Hepatocyte (in vitro differentiated cells): ENCODE data around the gene ICE2. TPM values are rescaled to one million over a fixed set of nuclear protein-coding genes. Genes with fewer than 3 reads are reported as not detected.
A peak's percentile ranks its signal among the peaks of the same experiment; 100 is the strongest.

ENCODE experiments used
- DNase-seq: peaks from one replicate; pipeline ENCODE4 v3.0.0-alpha.2; 2016; ENCODE audit warnings: low spot score
- H2AFZ ChIP-seq: fragments of 200-600 bp; sonication (generic); 2 replicates; pipeline ENCODE4 v1.6.0; 2016; ENCODE audit warnings: antibody characterized with exemption, mild to moderate bottlenecking
- H3K27ac ChIP-seq: fragments of 200-600 bp; sonication (generic); 2 replicates; pipeline ENCODE4 v1.5.1; 2016; ENCODE audit warnings: mild to moderate bottlenecking
- H3K27me3 ChIP-seq: fragments of 200-600 bp; sonication (generic); 2 replicates; pipeline ENCODE4 v1.6.1; 2016
- H3K36me3 ChIP-seq: fragments of 200-600 bp; sonication (generic); replicated peaks from 2 replicates; pipeline ENCODE4 v1.5.1; 2016; ENCODE audit warnings: low read depth; ENCODE audit not compliant: insufficient read depth
- H3K4me1 ChIP-seq: fragments of 200-600 bp; sonication (generic); 2 replicates; pipeline ENCODE4 v1.5.1; 2016; ENCODE audit warnings: mild to moderate bottlenecking, moderate library complexity; ENCODE audit not compliant: insufficient read depth
- H3K4me2 ChIP-seq: fragments of 200-600 bp; sonication (generic); 2 replicates; pipeline ENCODE4 v1.6.0; 2016
- H3K4me3 ChIP-seq: fragments of 200-600 bp; sonication (generic); 2 replicates; pipeline ENCODE4 v1.5.1; 2016; ENCODE audit warnings: mild to moderate bottlenecking
- H3K79me2 ChIP-seq: fragments of 200-600 bp; sonication (generic); 2 replicates; pipeline ENCODE4 v1.6.0; 2017; ENCODE audit warnings: mild to moderate bottlenecking
- H3K9me2 ChIP-seq: fragments of 200-600 bp; sonication (generic); replicated peaks from 2 replicates; pipeline ENCODE4 v1.6.0; 2017; ENCODE audit warnings: mild to moderate bottlenecking; ENCODE audit not compliant: insufficient read depth
- H3K9me3 ChIP-seq: fragments of 200-600 bp; sonication (generic); 2 replicates; pipeline ENCODE4 v1.5.1; 2016; ENCODE audit warnings: low read depth, mild to moderate bottlenecking
- H4K20me1 ChIP-seq: fragments of 200-600 bp; sonication (generic); 2 replicates; pipeline ENCODE4 v1.6.0; 2016; ENCODE audit warnings: mild to moderate bottlenecking; ENCODE audit not compliant: insufficient read depth, poor library complexity, severe bottlenecking
- CTCF ChIP-seq: fragments of 200-600 bp; sonication (generic); IDR thresholded peaks from 2 replicates; pipeline ENCODE4 v1.5.1; 2016; ENCODE audit warnings: antibody characterized with exemption, mild to moderate bottlenecking; ENCODE audit not compliant: poor library complexity
- EZH2 ChIP-seq: fragments of 200-600 bp; sonication (generic); IDR thresholded peaks from 2 replicates; pipeline ENCODE4 v1.6.1; 2016; ENCODE audit warnings: antibody characterized with exemption, mild to moderate bottlenecking, borderline replicate concordance
- EZH2phosphoT487 ChIP-seq: fragments of 200-600 bp; sonication (generic); IDR thresholded peaks from one replicate; pipeline ENCODE4 v1.6.1; 2018; ENCODE audit warnings: antibody characterized with exemption, mild to moderate bottlenecking, low read depth, moderate library complexity; ENCODE audit not compliant: unreplicated experiment, severe bottlenecking
- WGBS: methylation state at CpG from one replicate; pipeline ENCODE4 v1.1.6; 2016; ENCODE audit warnings: low lambda C conversion rate; ENCODE audit errors: missing lambda C conversion rate; 5-methylcytosine and 5-hydroxymethylcytosine counted together
- polyA plus RNA-seq: library from polyadenylated mRNA; unstranded; fragments of >200 nt; fragmentation: Nextera tagmentation; extraction: Ambion mirVana; gene quantifications from 2 replicates; pipeline ENCODE4 v1.2.1, GENCODE V29; 2016
- total RNA-seq: library from RNA; depleted of rRNA; stranded (reverse); fragments of >200 nt; gene quantifications from 2 replicates; pipeline ENCODE4 v1.2.3, GENCODE V29; 2014

Gene ICE2
- total and polyA plus RNA-seq, 2 experiments from 2014 or later, result 15.8 to 35.4 TPM

DNA sequence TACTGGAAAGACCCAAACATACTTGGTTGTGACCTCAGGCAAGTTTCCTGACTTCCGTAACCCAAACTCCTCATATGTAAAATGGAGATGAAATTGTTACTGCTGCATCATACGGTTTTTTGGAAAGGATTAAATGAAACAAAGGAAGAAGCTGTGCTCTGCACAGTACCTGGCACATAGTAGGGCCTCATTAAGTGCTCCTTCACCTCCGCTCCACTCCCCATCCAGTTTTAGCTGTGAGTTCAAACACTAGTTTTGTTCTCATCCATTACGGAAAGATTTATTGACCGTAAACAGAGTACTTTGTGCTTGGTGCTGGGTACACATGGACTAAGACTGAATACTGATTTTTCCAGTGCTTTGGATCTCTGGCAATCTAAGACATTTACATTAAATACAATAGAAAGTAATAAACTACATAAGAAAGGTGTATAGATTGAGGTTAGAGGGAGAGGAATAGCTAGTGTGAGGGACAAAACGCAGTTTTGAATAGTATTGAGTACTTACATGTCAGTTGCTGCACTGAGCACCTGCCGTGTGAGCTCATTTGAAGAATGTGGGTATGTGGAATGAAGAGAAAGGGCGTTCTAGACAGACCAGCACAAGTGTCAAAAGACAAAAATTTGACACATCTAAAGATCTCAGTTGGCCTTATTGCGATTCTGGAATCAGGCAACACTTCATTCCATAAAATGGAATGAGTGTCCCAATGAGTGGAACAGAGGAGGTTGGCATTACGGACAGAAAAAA, 594 bp upstream of the ICE2 start:
- H3K79me2 ChIP-seq, result peaks cover 35% of the 10 kb centered on the region
- H4K20me1 ChIP-seq, result no peaks in the 10 kb centered on the region
- no peaks in the 10 kb centered on the region for H3K9me3 ChIP-seq
- peak overlapping the region; percentile 98 for H3K27ac ChIP-seq
- 57% methylated on average over 10 of the region's 10 CpGs for WGBS
- no peaks in the 10 kb centered on the region for H3K36me3 ChIP-seq
- H3K27me3 ChIP-seq, result no peaks in the 10 kb centered on the region
- H3K4me2 ChIP-seq, result peak overlapping the region; percentile 76
- peak; percentile 5 for DNase-seq
- peaks cover 23% of the 10 kb centered on the region for H3K4me1 ChIP-seq
- H2AFZ ChIP-seq, result peak overlapping the region; percentile 86
- no peak for TF ChIP-seq EZH2
- no peak for TF ChIP-seq EZH2phosphoT487
- no peak for TF ChIP-seq CTCF
- peak overlapping the region; percentile 33 for H3K4me3 ChIP-seq
- no peaks in the 10 kb centered on the region for H3K9me2 ChIP-seq

GRCh38 chr15:60477916-60478565, 901 bp downstream of the ICE2 start:
- Histone ChIP-seq H3K79me2 (peaks cover 40% of the 10 kb centered on the region), H3K9me3 (no peaks in the 10 kb centered on the region), H3K36me3 (no peaks in the 10 kb centered on the region), H3K27ac (peak overlapping the region; percentile 98), H3K4me1 (peaks cover 23% of the 10 kb centered on the region), H3K4me2 (peak overlapping the region; percentile 83), H3K9me2 (no peaks in the 10 kb centered on the region), H4K20me1 (no peaks in the 10 kb centered on the region), H3K4me3 (peak overlapping the region; percentile 40), H3K27me3 (no peaks in the 10 kb centered on the region), H2AFZ (peak overlapping the region; percentile 88)
- WGBS, result 13% methylated on average over 9 of the region's 9 CpGs
- DNase-seq, result peak; percentile 24
- TF ChIP-seq EZH2, result no peak
- no peak for TF ChIP-seq EZH2phosphoT487

DNA sequence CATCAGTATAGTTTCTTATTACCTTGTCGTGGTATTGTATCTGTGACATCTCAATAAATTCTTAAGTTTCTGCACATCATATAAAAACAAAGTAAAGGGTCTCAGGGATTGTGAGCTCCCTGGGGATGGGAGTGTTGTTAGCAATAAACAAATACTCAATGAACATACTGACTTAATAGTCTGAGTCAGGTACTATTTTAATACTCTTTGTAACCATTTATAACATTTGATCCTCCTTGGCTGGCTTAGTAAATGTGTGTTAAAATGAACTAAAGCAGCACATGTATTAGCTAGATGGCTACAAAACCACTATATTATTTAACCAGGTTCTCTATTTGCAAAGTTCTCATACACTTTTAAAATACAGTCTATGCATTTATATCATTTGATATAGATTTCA, 1.8 kb downstream of the ICE2 start:
- Histone ChIP-seq H3K27ac (peak overlapping the region; percentile 98), H3K9me2 (no peaks in the 10 kb centered on the region), H3K9me3 (no peaks in the 10 kb centered on the region), H3K36me3 (no peaks in the 10 kb centered on the region), H3K4me2 (peak overlapping the region; percentile 83), H4K20me1 (no peaks in the 10 kb centered on the region), H3K27me3 (no peaks in the 10 kb centered on the region), H2AFZ (no peak overlapping the region), H3K4me1 (peaks cover 23% of the 10 kb centered on the region), H3K79me2 (peaks cover 44% of the 10 kb centered on the region), H3K4me3 (no peak overlapping the region)
- WGBS, result 82% methylated on average over 1 of the region's 1 CpG
- TF ChIP-seq EZH2phosphoT487 (no peak), EZH2 (no peak), CTCF (no peak)
- DNase-seq, result no peak

GRCh38 chr15:60476713-60477112, 2.2 kb downstream of the ICE2 start:
- Histone ChIP-seq H3K9me2 (no peaks in the 10 kb centered on the region), H3K36me3 (no peaks in the 10 kb centered on the region), H3K4me3 (no peak overlapping the region), H3K4me1 (peaks cover 23% of the 10 kb centered on the region), H3K4me2 (peak overlapping the region; percentile 83), H3K79me2 (peaks cover 45% of the 10 kb centered on the region), H4K20me1 (no peaks in the 10 kb centered on the region), H3K9me3 (no peaks in the 10 kb centered on the region), H3K27me3 (no peaks in the 10 kb centered on the region), H3K27ac (no peak overlapping the region), H2AFZ (no peak overlapping the region)
- 51% methylated on average over 3 of the region's 3 CpGs for WGBS
- no peak for TF ChIP-seq CTCF
- no peak for TF ChIP-seq EZH2phosphoT487
- TF ChIP-seq EZH2, result no peak
- DNase-seq, result no peak
